Panc1 (cell line): ENCODE data around the gene MAT2B. TPM values are rescaled to one million over a fixed set of nuclear protein-coding genes. Genes with fewer than 3 reads are reported as not detected.

Experiments used
- ATAC-seq: fragments of 200-7000 bp; cut with Tn5 transposase; 2 replicates; pipeline ENCODE4 v1.9.1; 2020; ENCODE audit warnings: mild to moderate bottlenecking, moderate library complexity
- BruUV-seq: library from RNA; stranded (reverse); fragments of 400-500 nt; replicated peaks from 2 replicates; lab custom pipeline; 2021; lab: Mats Ljungman, UMichigan
- CTCF ChIA-PET: fragments of 300-600 bp; sonication (Branson Sonifier 250); formaldehyde crosslinking; loops from one replicate; lab custom pipeline; 2022; ENCODE audit warnings: antibody characterized with exemption; lab: Charles Lee
- POLR2A ChIA-PET: fragments of 300-600 bp; sonication (Branson Sonifier 250); formaldehyde crosslinking; loops from one replicate; lab custom pipeline; 2022; ENCODE audit warnings: antibody characterized with exemption; lab: Charles Lee
- DNase-seq: peaks from one replicate; pipeline ENCODE4 v3.0.0-alpha.2; 2010; ENCODE audit warnings: low read depth, low spot score
- H3K27ac ChIP-seq: 2 replicates; pipeline ENCODE4 v1.5.1; 2011; ENCODE audit warnings: mild to moderate bottlenecking, low read length, inconsistent platforms
- H3K27me3 ChIP-seq: fragments of 200-500 bp; sonication (Bioruptor generic); 2 replicates; pipeline ENCODE4 v1.6.0; 2014; ENCODE audit warnings: low read length, inconsistent platforms; ENCODE audit not compliant: control insufficient read depth, insufficient read depth
- H3K36me3 ChIP-seq: fragments of 200-500 bp; sonication (Bioruptor generic); 2 replicates; pipeline ENCODE4 v1.5.1; 2014; ENCODE audit warnings: inconsistent platforms, mild to moderate bottlenecking, low read length, moderate library complexity; ENCODE audit not compliant: control insufficient read depth, insufficient read depth
- H3K4me1 ChIP-seq: 2 replicates; pipeline ENCODE4 v1.5.1; 2011; ENCODE audit warnings: inconsistent platforms, mild to moderate bottlenecking, low read length, moderate library complexity; ENCODE audit not compliant: control insufficient read depth, insufficient read depth
- H3K4me3 ChIP-seq, 2 experiments: 2 replicates each; pipeline ENCODE4 v1.5.1; 2011 to 2012; ENCODE audit warnings: low read depth in 2 of 2, low read length in 2 of 2, mild to moderate bottlenecking in 2 of 2, inconsistent platforms in 1 of 2, moderate library complexity in 1 of 2
- H3K9me3 ChIP-seq: fragments of 200-500 bp; sonication (Bioruptor generic); 2 replicates; pipeline ENCODE4 v1.5.1; 2014; ENCODE audit warnings: low read depth, mild to moderate bottlenecking, inconsistent platforms, low read length, moderate library complexity; ENCODE audit not compliant: control insufficient read depth, insufficient read depth
- POLR2AphosphoS5 ChIP-seq: IDR thresholded peaks from 2 replicates; pipeline ENCODE4 v1.6.1; 2012; ENCODE audit warnings: mild to moderate bottlenecking, low read depth, low read length, moderate library complexity
- SIN3A ChIP-seq: IDR thresholded peaks from 2 replicates; pipeline ENCODE4 v1.6.1; 2012; ENCODE audit warnings: low read depth, mild to moderate bottlenecking, low read length, moderate library complexity, borderline replicate concordance; ENCODE audit not compliant: insufficient read depth
- TCF7L2 ChIP-seq: IDR thresholded peaks from 2 replicates; pipeline ENCODE4 v1.6.1; 2011; ENCODE audit warnings: mild to moderate bottlenecking, low read depth, low read length, inconsistent platforms
- in situ Hi-C: cut with HindIII; loops from 2 replicates; pipeline ENCODE4 v1.10.0; 2016; ENCODE audit warnings: low sequenced_read_pairs, low pct_unique_long_range_greater_than_20kb
- intact Hi-C: fragments of 100-400 bp; cut with micrococcal nuclease; formaldehyde crosslinking; loops from one replicate; pipeline ENCODE4 v1.10.0; 2022; ENCODE audit not compliant: unreplicated experiment
- total RNA-seq: library from RNA; stranded (reverse); gene quantifications from one replicate; pipeline ENCODE4 v1.2.1, GENCODE V29; 2021; ENCODE audit not compliant: unreplicated experiment
- TF ChIP-seq, protein P1 (sequence below): fragments of 450-650 bp; IDR thresholded peaks from 2 replicates; pipeline ENCODE4 v1.5.1; 2017; ENCODE audit warnings: mild to moderate bottlenecking
- TF ChIP-seq, protein P2 (sequence below), 2 experiments: IDR thresholded peaks; 2 replicates each; pipeline ENCODE4 v1.6.1; 2011 to 2012; ENCODE audit warnings: low read depth in 2 of 2, control low read depth in 1 of 2, low read length in 1 of 2, mild to moderate bottlenecking in 1 of 2, moderate library complexity in 1 of 2; ENCODE audit not compliant: insufficient read depth in 1 of 2

The MAT2B gene
- total RNA-seq, 1 experiment from 2014 or later, result 52.1 TPM

DNA sequence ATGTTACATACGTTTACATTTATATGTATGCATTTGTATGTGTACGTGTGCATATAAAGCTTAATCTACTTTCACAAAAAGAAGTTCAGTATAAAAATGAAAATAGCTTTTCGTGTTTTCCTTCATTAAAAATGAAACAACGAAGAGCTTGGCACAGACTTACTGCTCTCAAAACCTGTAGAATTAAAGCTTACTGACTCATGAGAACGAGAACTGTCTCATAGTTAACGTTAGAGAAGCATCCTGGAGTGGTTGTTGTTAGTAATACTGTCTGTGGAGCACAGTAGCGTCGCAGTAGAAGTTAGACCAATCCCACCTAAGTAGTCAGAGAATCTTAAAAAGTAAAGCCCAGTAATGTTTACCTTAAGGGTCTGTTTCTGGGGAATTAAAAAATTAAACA is 1.3 kb downstream of the MAT2B start:
- CTCF ChIA-PET, result no interaction called here
- Histone ChIP-seq H3K9me3 (no peaks in the 10 kb centered on the region), H3K36me3 (peaks cover 6% of the 10 kb centered on the region; the same call in 1 of the 2 replicates), H3K4me3 (peak overlapping the region; percentile 88 to 94), H3K4me1 (peaks cover 22% of the 10 kb centered on the region; the same call in 1 of the 2 replicates), H3K27me3 (no peaks in the 10 kb centered on the region), H3K27ac (peak overlapping the region; percentile 99)
- DNase-seq, result no peak
- no peak for ATAC-seq
- in situ Hi-C loops, result no loop called here
- TF ChIP-seq TCF7L2, result no peak
- no TSS peak for BruUV-seq
- POLR2A ChIA-PET, result no interaction called here
- intact Hi-C loops, result no loop called here

DNA sequence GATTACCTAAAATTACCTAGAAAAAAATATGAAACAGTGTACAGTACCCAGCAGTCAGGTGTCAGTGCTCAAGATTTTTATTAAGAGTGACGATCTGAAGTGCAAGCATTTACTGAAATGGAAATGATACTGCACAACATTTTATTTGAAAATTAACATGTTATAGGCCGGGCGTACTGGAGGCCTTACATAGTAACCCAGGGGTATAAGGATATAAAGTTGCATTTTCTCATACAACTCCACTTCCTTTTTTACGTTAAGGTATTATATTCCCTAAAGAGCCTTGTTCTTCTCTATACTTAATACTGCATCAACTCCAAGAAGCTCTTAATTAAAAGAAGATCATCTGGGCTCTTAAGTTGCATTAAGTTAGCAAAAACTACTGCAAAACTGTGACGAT is 3.3 kb downstream of the MAT2B start:
- H3K4me1 ChIP-seq, result peaks cover 14% of the 10 kb centered on the region; the same call in 1 of the 2 replicates
- ChIA-PET POLR2A (no interaction called here), CTCF (no interaction called here)
- intact Hi-C loops (no loop called here), in situ Hi-C loops (no loop called here)
- H3K9me3 ChIP-seq, result no peaks in the 10 kb centered on the region
- no peak for ATAC-seq
- no TSS peak for BruUV-seq
- H3K36me3 ChIP-seq, result peaks cover 8% of the 10 kb centered on the region; the same call in 1 of the 2 replicates
- TF ChIP-seq POLR2AphosphoS5 (no peak), SIN3A (no peak), TCF7L2 (no peak)
- TF ChIP-seq, protein P1, sequence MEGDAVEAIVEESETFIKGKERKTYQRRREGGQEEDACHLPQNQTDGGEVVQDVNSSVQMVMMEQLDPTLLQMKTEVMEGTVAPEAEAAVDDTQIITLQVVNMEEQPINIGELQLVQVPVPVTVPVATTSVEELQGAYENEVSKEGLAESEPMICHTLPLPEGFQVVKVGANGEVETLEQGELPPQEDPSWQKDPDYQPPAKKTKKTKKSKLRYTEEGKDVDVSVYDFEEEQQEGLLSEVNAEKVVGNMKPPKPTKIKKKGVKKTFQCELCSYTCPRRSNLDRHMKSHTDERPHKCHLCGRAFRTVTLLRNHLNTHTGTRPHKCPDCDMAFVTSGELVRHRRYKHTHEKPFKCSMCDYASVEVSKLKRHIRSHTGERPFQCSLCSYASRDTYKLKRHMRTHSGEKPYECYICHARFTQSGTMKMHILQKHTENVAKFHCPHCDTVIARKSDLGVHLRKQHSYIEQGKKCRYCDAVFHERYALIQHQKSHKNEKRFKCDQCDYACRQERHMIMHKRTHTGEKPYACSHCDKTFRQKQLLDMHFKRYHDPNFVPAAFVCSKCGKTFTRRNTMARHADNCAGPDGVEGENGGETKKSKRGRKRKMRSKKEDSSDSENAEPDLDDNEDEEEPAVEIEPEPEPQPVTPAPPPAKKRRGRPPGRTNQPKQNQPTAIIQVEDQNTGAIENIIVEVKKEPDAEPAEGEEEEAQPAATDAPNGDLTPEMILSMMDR, result no peak
- TF ChIP-seq, protein P2, sequence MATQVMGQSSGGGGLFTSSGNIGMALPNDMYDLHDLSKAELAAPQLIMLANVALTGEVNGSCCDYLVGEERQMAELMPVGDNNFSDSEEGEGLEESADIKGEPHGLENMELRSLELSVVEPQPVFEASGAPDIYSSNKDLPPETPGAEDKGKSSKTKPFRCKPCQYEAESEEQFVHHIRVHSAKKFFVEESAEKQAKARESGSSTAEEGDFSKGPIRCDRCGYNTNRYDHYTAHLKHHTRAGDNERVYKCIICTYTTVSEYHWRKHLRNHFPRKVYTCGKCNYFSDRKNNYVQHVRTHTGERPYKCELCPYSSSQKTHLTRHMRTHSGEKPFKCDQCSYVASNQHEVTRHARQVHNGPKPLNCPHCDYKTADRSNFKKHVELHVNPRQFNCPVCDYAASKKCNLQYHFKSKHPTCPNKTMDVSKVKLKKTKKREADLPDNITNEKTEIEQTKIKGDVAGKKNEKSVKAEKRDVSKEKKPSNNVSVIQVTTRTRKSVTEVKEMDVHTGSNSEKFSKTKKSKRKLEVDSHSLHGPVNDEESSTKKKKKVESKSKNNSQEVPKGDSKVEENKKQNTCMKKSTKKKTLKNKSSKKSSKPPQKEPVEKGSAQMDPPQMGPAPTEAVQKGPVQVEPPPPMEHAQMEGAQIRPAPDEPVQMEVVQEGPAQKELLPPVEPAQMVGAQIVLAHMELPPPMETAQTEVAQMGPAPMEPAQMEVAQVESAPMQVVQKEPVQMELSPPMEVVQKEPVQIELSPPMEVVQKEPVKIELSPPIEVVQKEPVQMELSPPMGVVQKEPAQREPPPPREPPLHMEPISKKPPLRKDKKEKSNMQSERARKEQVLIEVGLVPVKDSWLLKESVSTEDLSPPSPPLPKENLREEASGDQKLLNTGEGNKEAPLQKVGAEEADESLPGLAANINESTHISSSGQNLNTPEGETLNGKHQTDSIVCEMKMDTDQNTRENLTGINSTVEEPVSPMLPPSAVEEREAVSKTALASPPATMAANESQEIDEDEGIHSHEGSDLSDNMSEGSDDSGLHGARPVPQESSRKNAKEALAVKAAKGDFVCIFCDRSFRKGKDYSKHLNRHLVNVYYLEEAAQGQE (IDR thresholded peaks at IDR 0.05; ENCODE audit: insufficient read depth in 1 of 2, low read depth in 2 of 2, low read length in 1 of 2), result no peak
- peak overlapping the region; percentile 30 to 94 for H3K4me3 ChIP-seq
- peak overlapping the region; percentile 77 for H3K27ac ChIP-seq
- DNase-seq, result no peak
- no peaks in the 10 kb centered on the region for H3K27me3 ChIP-seq

DNA sequence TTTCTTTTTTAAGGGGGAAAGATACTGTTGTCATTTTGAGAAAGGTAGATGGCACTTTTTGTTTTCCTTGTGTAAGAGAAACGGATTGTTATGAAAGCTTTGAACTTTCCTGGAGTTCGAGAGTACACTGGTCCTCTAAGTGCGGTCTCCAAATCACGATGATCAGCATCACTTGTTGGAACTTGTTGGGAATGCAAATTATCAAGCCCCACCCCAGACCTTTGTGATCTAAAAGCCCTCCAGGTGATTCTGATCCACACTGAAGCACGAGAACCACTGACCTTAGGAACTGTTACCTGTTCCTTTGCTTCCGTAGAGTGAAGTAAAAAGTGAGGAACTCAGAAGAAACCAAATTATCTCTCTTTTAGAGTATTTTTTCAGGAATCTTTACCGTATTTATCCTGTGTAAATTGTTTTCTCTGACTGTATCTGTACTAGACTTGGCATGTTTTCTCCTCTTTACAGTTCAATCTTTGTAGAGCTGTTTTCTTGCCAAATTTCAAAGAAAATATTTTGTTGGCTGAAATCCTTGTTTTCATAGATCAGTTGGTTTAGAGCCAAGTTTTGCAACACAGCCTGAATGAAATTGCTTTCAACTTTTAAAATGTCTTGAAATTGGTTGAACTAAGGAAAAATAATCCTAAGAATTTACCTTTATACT is 4.0 kb downstream of the MAT2B start:
- ChIA-PET CTCF (interaction anchor here (0.6 kb wide), 1 partner anchor 12 kb away, joined by 3 read pairs; no protein-coding TSS in a partner anchor), POLR2A (interaction anchor here (0.6 to 0.9 kb wide), 2 partner anchors 49 to 71 kb away, joined by 3 to 7 read pairs; partner anchors contain the start of genes HMMR and NUDCD2)
- TF ChIP-seq, protein P1, result no peak
- TF ChIP-seq TCF7L2, result 0 out of 2 replicates have a peak, but pooled peaks have one; percentile 21
- Histone ChIP-seq H3K4me3 (peak overlapping the region; percentile 30 to 94), H3K27ac (peak overlapping the region; percentile 77), H3K27me3 (no peaks in the 10 kb centered on the region), H3K36me3 (peaks cover 14% of the 10 kb centered on the region), H3K4me1 (peaks cover 14% of the 10 kb centered on the region; the same call in 1 of the 2 replicates), H3K9me3 (no peaks in the 10 kb centered on the region)
- intact Hi-C loops (no loop called here), in situ Hi-C loops (no loop called here)
- no TSS peak for BruUV-seq
- ATAC-seq (no peak), DNase-seq (no peak)
